HCT116 (cell line): Measurements from ENCODE around the gene CACNA1E. TPM values are rescaled to one million over a fixed set of nuclear protein-coding genes. Genes with fewer than 3 reads are reported as not detected.

ENCODE experiments used
- ATAC-seq: fragments of 200-7000 bp; cut with Tn5 transposase; 2 replicates; pipeline ENCODE4 v1.9.1; 2020; ENCODE audit warnings: mild to moderate bottlenecking, moderate library complexity
- BruUV-seq: library from RNA; stranded (reverse); fragments of 400-500 nt; replicated peaks from 2 replicates; lab custom pipeline; 2021; lab: Mats Ljungman, UMichigan
- CTCF ChIA-PET: fragments of 300-600 bp; sonication (Branson Sonifier 250); formaldehyde crosslinking; loops from one replicate; lab custom pipeline; 2021; ENCODE audit warnings: antibody characterized with exemption; lab: Charles Lee
- POLR2A ChIA-PET: fragments of 300-600, 350-600 bp; sonication (Branson Sonifier 250); formaldehyde crosslinking; loops from one replicate; lab custom pipeline; 2021; ENCODE audit warnings: antibody characterized with exemption; lab: Charles Lee
- RAD21 ChIA-PET, 2 experiments: fragments of 300-600 bp; sonication (Branson Sonifier 250); formaldehyde crosslinking; loops; one replicate each; lab custom pipeline; 2023; ENCODE audit warnings: low total read pairs in 2 of 2; ENCODE audit not compliant: uncharacterized antibody in 2 of 2, unreplicated experiment in 2 of 2, low non-redundant PET in 1 of 2; lab: Charles Lee
- DNase-seq: peaks from one replicate; pipeline ENCODE4 v3.0.0-alpha.2; 2010; ENCODE audit warnings: low read depth, low spot score
- H2AFZ ChIP-seq: fragments of 200-600 bp; shearing (Covaris generic), sonication (generic); 2 replicates; pipeline ENCODE4 v1.6.1; 2017; ENCODE audit warnings: low read depth, mixed run types, mixed read lengths, antibody characterized with exemption, low read length; ENCODE audit not compliant: poor library complexity, severe bottlenecking
- H3K27ac ChIP-seq: 2 replicates; pipeline ENCODE4 v1.5.1; 2012; ENCODE audit warnings: low read depth, low read length
- H3K27me3 ChIP-seq: fragments of 200-600 bp; sonication (generic); 2 replicates; pipeline ENCODE4 v1.6.1; 2016; ENCODE audit warnings: mixed run types, low read length, mixed read lengths; ENCODE audit not compliant: insufficient read depth
- H3K36me3 ChIP-seq, 2 experiments: fragments of 200-500 bp in 1 of 2; fragments of 200-600 bp in 1 of 2; sonication (Bioruptor generic) in 1 of 2; sonication (generic) in 1 of 2; 2 replicates each; pipeline versions ENCODE4 v1.5.1 to v1.6.1; 2014 to 2016; ENCODE audit warnings: low read length in 2 of 2, inconsistent platforms in 1 of 2, mixed read lengths in 1 of 2, mixed run types in 1 of 2; ENCODE audit not compliant: insufficient read depth in 2 of 2, control insufficient read depth in 1 of 2
- H3K4me1 ChIP-seq, 2 experiments: fragments of 200-600 bp in 1 of 2; sonication (generic) in 1 of 2; 2 replicates each; pipeline versions ENCODE4 v1.5.1 to v1.6.1; 2012 to 2017; ENCODE audit warnings: low read length in 2 of 2, inconsistent platforms in 1 of 2, mild to moderate bottlenecking in 1 of 2, mixed read lengths in 1 of 2, mixed run types in 1 of 2, moderate library complexity in 1 of 2; ENCODE audit not compliant: insufficient read depth in 2 of 2, control insufficient read depth in 1 of 2
- H3K4me2 ChIP-seq: fragments of 200-600 bp; sonication (generic); 2 replicates; pipeline ENCODE4 v1.6.1; 2017; ENCODE audit warnings: mixed run types, low read length, mixed read lengths
- H3K4me3 ChIP-seq, 2 experiments: fragments of 200-600 bp in 1 of 2; sonication (generic) in 1 of 2; replicated peaks in 1 of 2; 2 replicates each; pipeline ENCODE4 v1.5.1; 2011 to 2016; ENCODE audit warnings: low read length in 2 of 2, control low read depth in 1 of 2, low read depth in 1 of 2, mild to moderate bottlenecking in 1 of 2, mixed read lengths in 1 of 2, mixed run types in 1 of 2
- H3K79me2 ChIP-seq: fragments of 200-600 bp; sonication (generic); 2 replicates; pipeline ENCODE4 v1.6.1; 2017; ENCODE audit warnings: mild to moderate bottlenecking, mixed run types, low read length, moderate library complexity, mixed read lengths; ENCODE audit not compliant: insufficient read depth
- H3K9ac ChIP-seq: fragments of 200-600 bp; sonication (generic); 2 replicates; pipeline ENCODE4 v1.6.1; 2016; ENCODE audit warnings: low read length, mixed read lengths
- H3K9me2 ChIP-seq: fragments of 200-600 bp; sonication (generic), shearing (Covaris generic); 2 replicates; pipeline ENCODE4 v1.6.1; 2017; ENCODE audit warnings: mixed run types, mild to moderate bottlenecking, moderate library complexity; ENCODE audit not compliant: insufficient read depth
- H3K9me3 ChIP-seq, 2 experiments: fragments of 200-500 bp in 1 of 2; fragments of 200-600 bp in 1 of 2; sonication (Bioruptor generic) in 1 of 2; sonication (generic) in 1 of 2; 2 replicates each; pipeline ENCODE4 v1.6.1; 2014 to 2017; ENCODE audit warnings: low read length in 2 of 2, mixed read lengths in 2 of 2, inconsistent platforms in 1 of 2, low read depth in 1 of 2, mild to moderate bottlenecking in 1 of 2, mixed run types in 1 of 2, moderate library complexity in 1 of 2; ENCODE audit not compliant: control insufficient read depth in 1 of 2, insufficient read depth in 1 of 2
- H4K20me1 ChIP-seq: fragments of 200-600 bp; sonication (generic), shearing (Covaris generic); 2 replicates; pipeline ENCODE4 v1.6.1; 2017; ENCODE audit warnings: mixed run types, mild to moderate bottlenecking, moderate library complexity; ENCODE audit not compliant: insufficient read depth
- CEBPB ChIP-seq: IDR thresholded peaks from 2 replicates; pipeline ENCODE4 v1.6.1; 2012; ENCODE audit warnings: low read depth
- EGR1 ChIP-seq: IDR thresholded peaks from 2 replicates; pipeline ENCODE4 v1.6.1; 2012; ENCODE audit warnings: low read depth
- EZH2 ChIP-seq: fragments of 200-600 bp; sonication (generic); IDR thresholded peaks from 2 replicates; pipeline ENCODE4 v1.6.1; 2017; ENCODE audit warnings: antibody characterized with exemption, mixed run types
- FOSL1 ChIP-seq: IDR thresholded peaks from 2 replicates; pipeline ENCODE4 v1.6.1; 2012; ENCODE audit warnings: low read depth
- RAD21 ChIP-seq: IDR thresholded peaks from 2 replicates; pipeline ENCODE4 v1.6.1; 2012; ENCODE audit warnings: low read depth, mild to moderate bottlenecking
- REST ChIP-seq: IDR thresholded peaks from 2 replicates; pipeline ENCODE4 v1.6.1; 2012; ENCODE audit warnings: low read depth
- ZFX ChIP-seq: fragments of 450-650 bp; IDR thresholded peaks from 2 replicates; pipeline ENCODE4 v1.6.1; 2017
- ZNF274 ChIP-seq: fragments of 200-500 bp; sonication (Bioruptor generic); IDR thresholded peaks from 2 replicates; pipeline ENCODE4 v1.6.1; 2014; ENCODE audit warnings: mild to moderate bottlenecking, low read depth, low read length, inconsistent platforms
- intact Hi-C: fragments of 100-400 bp; cut with micrococcal nuclease; formaldehyde crosslinking; loops from 2 replicates; pipeline ENCODE4 v1.10.0; 2022
- total RNA-seq: library from RNA; stranded (reverse); gene quantifications from one replicate; pipeline ENCODE4 v1.2.1, GENCODE V29; 2021; ENCODE audit not compliant: unreplicated experiment

Gene CACNA1E
- total RNA-seq, 1 experiment from 2014 or later = 0.02 TPM

DNA sequence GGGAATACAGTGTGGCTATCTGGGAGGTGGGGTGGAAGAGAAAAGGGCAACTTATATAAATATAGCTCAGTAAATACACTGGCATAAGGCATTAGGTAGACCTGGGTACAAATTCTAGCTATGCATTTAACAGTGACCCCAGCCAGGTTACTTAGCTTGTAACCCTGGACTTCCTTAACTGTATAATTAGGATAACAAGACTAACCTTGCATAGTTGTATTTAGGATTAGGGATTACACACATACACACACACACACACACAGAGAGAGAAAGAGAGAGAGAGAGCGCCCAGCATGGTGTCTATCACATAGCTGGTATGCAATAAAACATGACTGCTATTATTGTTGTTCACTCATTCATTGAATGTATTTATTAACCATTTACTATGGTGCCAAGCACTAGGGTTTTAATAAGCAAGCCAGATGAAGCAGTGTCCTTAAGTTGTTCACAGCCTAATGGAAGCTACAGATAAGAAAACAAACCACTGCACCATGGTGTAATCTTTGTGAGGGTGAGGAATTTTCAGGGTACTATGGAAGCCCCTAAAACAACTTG is 326.8 kb downstream of the CACNA1E start:
- DNase-seq (no peak), ATAC-seq (no peak)
- Histone ChIP-seq H3K9me3 (no peaks in the 10 kb centered on the region), H3K36me3 (no peaks in the 10 kb centered on the region), H3K27me3 (peaks cover 82% of the 10 kb centered on the region), H3K4me1 (no peaks in the 10 kb centered on the region), H2AFZ (no peak overlapping the region), H3K9me2 (no peaks in the 10 kb centered on the region), H3K79me2 (no peaks in the 10 kb centered on the region), H3K27ac (no peak overlapping the region), H4K20me1 (no peaks in the 10 kb centered on the region), H3K9ac (no peak overlapping the region), H3K4me2 (no peak overlapping the region), H3K4me3 (no peak overlapping the region)
- ChIA-PET CTCF (no interaction called here), POLR2A (no interaction called here), RAD21 (no interaction called here)
- BruUV-seq = no TSS peak
- no peak for TF ChIP-seq REST
- TF ChIP-seq CEBPB = no peak
- TF ChIP-seq FOSL1 = no peak
- no peak for TF ChIP-seq ZNF274
- TF ChIP-seq EGR1 = no peak
- TF ChIP-seq EZH2 = no peak
- no peak for TF ChIP-seq ZFX
- TF ChIP-seq RAD21 = no peak
- intact Hi-C loops = no loop called here
